WTC11 (cell line): ENCODE measurements around the gene TSPAN9. TPM values are rescaled to one million over a fixed set of nuclear protein-coding genes. Genes with fewer than 3 reads are reported as not detected.

ENCODE experiments used
- ATAC-seq: fragments of 200-7000 bp; cut with Tn5 transposase; 2 replicates; pipeline ENCODE4 v1.10.0; 2021; ENCODE audit warnings: mild to moderate bottlenecking, moderate library complexity
- CTCF ChIA-PET: fragments of 300-600 bp; sonication (Branson Sonifier 250); formaldehyde crosslinking; loops from one replicate; lab custom pipeline; 2021; ENCODE audit warnings: antibody characterized with exemption; lab: Charles Lee
- POLR2A ChIA-PET: fragments of 350-600 bp; sonication (Branson Sonifier 250); formaldehyde crosslinking; loops from one replicate; lab custom pipeline; 2021; ENCODE audit warnings: antibody characterized with exemption; lab: Charles Lee
- DNase-seq: peaks from one replicate; pipeline ENCODE4 v3.0.0; 2021; ENCODE audit warnings: low spot score
- H3K27ac Mint-ChIP-seq: 2 replicates; pipeline ENCODE4 v1.8.0; 2021; ENCODE audit warnings: mixed read lengths
- H3K27me3 Mint-ChIP-seq: 2 replicates; pipeline ENCODE4 v1.8.0; 2021; ENCODE audit warnings: low read depth, mild to moderate bottlenecking, moderate library complexity, mixed read lengths
- H3K36me3 Mint-ChIP-seq: 2 replicates; pipeline ENCODE4 v1.8.0; 2021; ENCODE audit warnings: mixed read lengths
- H3K4me1 Mint-ChIP-seq: 2 replicates; pipeline ENCODE4 v1.8.0; 2022; ENCODE audit warnings: mixed read lengths
- H3K4me3 Mint-ChIP-seq: 2 replicates; pipeline ENCODE4 v1.8.0; 2021; ENCODE audit warnings: mild to moderate bottlenecking, moderate library complexity, mixed read lengths
- H3K9me3 Mint-ChIP-seq: 2 replicates; pipeline ENCODE4 v1.8.0; 2021; ENCODE audit warnings: mixed read lengths
- KAT7 ChIP-seq: sonication (generic); formaldehyde crosslinking; IDR thresholded peaks from 2 replicates; pipeline ENCODE4 v1.8.1; 2023; ENCODE audit warnings: missing genetic modification reagents, mild to moderate bottlenecking, borderline replicate concordance
- NFE2L1 ChIP-seq: sonication (generic); formaldehyde crosslinking; IDR thresholded peaks from 2 replicates; pipeline ENCODE4 v1.8.1; 2023; ENCODE audit warnings: missing genetic modification reagents
- NR3C1 ChIP-seq: sonication (generic); formaldehyde crosslinking; conservative IDR thresholded peaks from 2 replicates; pipeline ENCODE4 v1.8.1; 2023; ENCODE audit warnings: low read depth, mild to moderate bottlenecking, missing genetic modification reagents
- RORB ChIP-seq: fragments of 250-450 bp; sonication (Bioruptor Pico); IDR thresholded peaks from 2 replicates; pipeline ENCODE4 v1.9.0; 2021; ENCODE audit warnings: mild to moderate bottlenecking
- SMAD4 ChIP-seq: sonication (generic); formaldehyde crosslinking; IDR thresholded peaks from 2 replicates; pipeline ENCODE4 v1.8.0; 2022; ENCODE audit warnings: mild to moderate bottlenecking, missing genetic modification reagents
- SOX15 ChIP-seq: fragments of 250-450 bp; sonication (Bioruptor Pico); IDR thresholded peaks from 2 replicates; pipeline ENCODE4 v1.9.0; 2021; ENCODE audit warnings: mild to moderate bottlenecking
- ZNF232 ChIP-seq: sonication (generic); formaldehyde crosslinking; IDR thresholded peaks from 2 replicates; pipeline ENCODE4 v1.8.0; 2022; ENCODE audit warnings: mild to moderate bottlenecking, missing genetic modification reagents
- ZNF396 ChIP-seq: fragments of 250-450 bp; sonication (Bioruptor Pico); IDR thresholded peaks from 2 replicates; pipeline ENCODE4 v1.8.0; 2021; ENCODE audit warnings: mild to moderate bottlenecking, moderate library complexity, borderline replicate concordance
- total RNA-seq: library from RNA; stranded (reverse); gene quantifications from 3 replicates; pipeline ENCODE4 v1.2.3, GENCODE V29; 2021
- TF ChIP-seq, protein P1 (sequence below): sonication (generic); formaldehyde crosslinking; IDR thresholded peaks from 2 replicates; pipeline ENCODE4 v1.8.1; 2022; ENCODE audit warnings: low read depth, missing genetic modification reagents, borderline replicate concordance
- TF ChIP-seq, protein P2 (sequence below): sonication (generic); formaldehyde crosslinking; IDR thresholded peaks from 2 replicates; pipeline ENCODE4 v1.8.1; 2023; ENCODE audit warnings: mild to moderate bottlenecking, moderate library complexity, missing genetic modification reagents
- TF ChIP-seq, protein P3 (sequence below): sonication (generic); formaldehyde crosslinking; IDR thresholded peaks from 2 replicates; pipeline ENCODE4 v1.8.1; 2023; ENCODE audit warnings: mild to moderate bottlenecking, missing genetic modification reagents
- TF ChIP-seq, protein P4 (sequence below): sonication (generic); formaldehyde crosslinking; conservative IDR thresholded peaks from 2 replicates; pipeline ENCODE4 v1.8.1; 2022; ENCODE audit warnings: mild to moderate bottlenecking, missing genetic modification reagents
- TF ChIP-seq, protein P5 (sequence below): sonication (generic); formaldehyde crosslinking; IDR thresholded peaks from 2 replicates; pipeline ENCODE4 v1.8.0; 2022; ENCODE audit warnings: mild to moderate bottlenecking, missing genetic modification reagents
- TF ChIP-seq, protein P6 (sequence below): sonication (generic); formaldehyde crosslinking; IDR thresholded peaks from 2 replicates; pipeline ENCODE4 v1.8.0; 2022; ENCODE audit warnings: mild to moderate bottlenecking, missing genetic modification reagents
- TF ChIP-seq, protein P7 (sequence below): sonication (generic); formaldehyde crosslinking; conservative IDR thresholded peaks from 2 replicates; pipeline ENCODE4 v1.8.1; 2023; ENCODE audit warnings: mild to moderate bottlenecking, low read depth, missing genetic modification reagents, moderate library complexity
- TF ChIP-seq, protein P8 (sequence below): sonication (generic); formaldehyde crosslinking; IDR thresholded peaks from 2 replicates; pipeline ENCODE4 v1.8.0; 2022; ENCODE audit warnings: missing genetic modification reagents
- TF ChIP-seq, protein P9 (sequence below): sonication (generic); formaldehyde crosslinking; IDR thresholded peaks from 2 replicates; pipeline ENCODE4 v1.8.0; 2023; ENCODE audit warnings: mild to moderate bottlenecking, missing genetic modification reagents

Gene TSPAN9
- total RNA-seq, 1 experiment from 2014 or later, result 27.6 TPM

DNA sequence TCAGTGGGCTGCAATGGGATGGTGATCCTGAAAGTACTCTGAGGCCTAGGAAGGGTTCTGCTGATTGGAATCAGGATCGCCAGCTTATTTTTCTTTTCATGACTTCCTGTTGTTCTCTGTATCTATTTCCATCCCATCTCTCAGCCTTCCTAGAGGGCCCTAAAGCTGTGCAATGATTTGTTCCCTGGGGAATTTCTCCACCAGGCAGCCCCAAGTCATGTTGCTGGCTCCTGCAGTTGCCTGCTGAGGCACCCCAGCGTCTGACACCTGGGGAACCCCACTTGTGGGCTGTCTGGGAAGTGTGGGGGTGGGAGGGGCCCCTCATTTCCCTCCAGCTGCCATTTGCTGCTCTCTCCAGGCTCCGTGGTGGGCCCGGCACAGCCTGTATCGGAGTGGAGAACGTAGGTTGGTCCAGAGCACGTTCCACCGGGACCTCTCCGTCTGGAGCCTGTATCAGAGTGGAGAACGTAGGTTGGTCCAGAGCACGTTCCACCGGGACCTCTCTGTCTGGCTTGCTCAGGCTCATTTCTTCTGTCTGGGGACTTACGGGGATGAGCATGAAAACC is 138.3 kb downstream of the TSPAN9 start (continued):
- TF ChIP-seq, protein P1, sequence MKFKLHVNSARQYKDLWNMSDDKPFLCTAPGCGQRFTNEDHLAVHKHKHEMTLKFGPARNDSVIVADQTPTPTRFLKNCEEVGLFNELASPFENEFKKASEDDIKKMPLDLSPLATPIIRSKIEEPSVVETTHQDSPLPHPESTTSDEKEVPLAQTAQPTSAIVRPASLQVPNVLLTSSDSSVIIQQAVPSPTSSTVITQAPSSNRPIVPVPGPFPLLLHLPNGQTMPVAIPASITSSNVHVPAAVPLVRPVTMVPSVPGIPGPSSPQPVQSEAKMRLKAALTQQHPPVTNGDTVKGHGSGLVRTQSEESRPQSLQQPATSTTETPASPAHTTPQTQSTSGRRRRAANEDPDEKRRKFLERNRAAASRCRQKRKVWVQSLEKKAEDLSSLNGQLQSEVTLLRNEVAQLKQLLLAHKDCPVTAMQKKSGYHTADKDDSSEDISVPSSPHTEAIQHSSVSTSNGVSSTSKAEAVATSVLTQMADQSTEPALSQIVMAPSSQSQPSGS (CRISPR knock-in tag), result no peak
- no peak for TF ChIP-seq NFE2L1
- TF ChIP-seq, protein P2, sequence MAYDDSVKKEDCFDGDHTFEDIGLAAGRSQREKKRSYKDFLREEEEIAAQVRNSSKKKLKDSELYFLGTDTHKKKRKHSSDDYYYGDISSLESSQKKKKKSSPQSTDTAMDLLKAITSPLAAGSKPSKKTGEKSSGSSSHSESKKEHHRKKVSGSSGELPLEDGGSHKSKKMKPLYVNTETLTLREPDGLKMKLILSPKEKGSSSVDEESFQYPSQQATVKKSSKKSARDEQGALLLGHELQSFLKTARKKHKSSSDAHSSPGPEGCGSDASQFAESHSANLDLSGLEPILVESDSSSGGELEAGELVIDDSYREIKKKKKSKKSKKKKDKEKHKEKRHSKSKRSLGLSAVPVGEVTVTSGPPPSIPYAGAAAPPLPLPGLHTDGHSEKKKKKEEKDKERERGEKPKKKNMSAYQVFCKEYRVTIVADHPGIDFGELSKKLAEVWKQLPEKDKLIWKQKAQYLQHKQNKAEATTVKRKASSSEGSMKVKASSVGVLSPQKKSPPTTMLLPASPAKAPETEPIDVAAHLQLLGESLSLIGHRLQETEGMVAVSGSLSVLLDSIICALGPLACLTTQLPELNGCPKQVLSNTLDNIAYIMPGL (CRISPR knock-in tag), result no peak
- no peak for TF ChIP-seq RORB
- no peak for TF ChIP-seq SOX15

DNA sequence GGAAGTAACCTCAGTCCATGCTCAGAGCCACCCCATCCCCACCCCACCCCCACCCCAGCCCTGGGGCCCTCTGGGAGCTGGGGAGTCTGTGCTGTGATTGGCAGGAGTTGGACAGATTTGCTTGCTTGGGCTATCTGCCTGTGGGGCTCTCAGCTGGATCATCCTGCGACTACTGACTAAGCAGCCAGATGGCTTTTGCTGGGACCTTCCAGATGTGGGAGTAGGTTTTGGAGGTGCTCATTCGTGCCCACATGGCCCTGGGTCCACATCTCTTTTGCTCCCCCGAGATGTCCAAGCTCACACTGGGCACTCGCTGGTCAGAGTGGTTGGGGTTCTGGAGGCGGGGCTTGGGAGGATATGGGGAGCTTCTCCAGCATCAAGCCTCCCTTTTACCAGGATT is 138.9 kb downstream of the TSPAN9 start:
- no peaks in the 10 kb centered on the region for H3K36me3 Mint-ChIP-seq
- ATAC-seq (no peak), DNase-seq (no peak)
- H3K4me1 Mint-ChIP-seq, result peaks cover 31% of the 10 kb centered on the region
- H3K4me3 Mint-ChIP-seq, result no peak overlapping the region
- ChIA-PET CTCF (interaction anchor here (2.0 to 4.3 kb wide), 2 partner anchors 13 to 59 kb away, joined by 5 to 26 read pairs; no protein-coding TSS in a partner anchor), POLR2A (no interaction called here)
- H3K9me3 Mint-ChIP-seq, result no peaks in the 10 kb centered on the region
- H3K27ac Mint-ChIP-seq, result no peak overlapping the region
- no peaks in the 10 kb centered on the region; the same call in 1 of the 2 replicates for H3K27me3 Mint-ChIP-seq
- no peak for TF ChIP-seq ZNF232 (CRISPR knock-in tag)
- no peak for TF ChIP-seq NR3C1 (CRISPR knock-in tag)
- TF ChIP-seq, protein P3, sequence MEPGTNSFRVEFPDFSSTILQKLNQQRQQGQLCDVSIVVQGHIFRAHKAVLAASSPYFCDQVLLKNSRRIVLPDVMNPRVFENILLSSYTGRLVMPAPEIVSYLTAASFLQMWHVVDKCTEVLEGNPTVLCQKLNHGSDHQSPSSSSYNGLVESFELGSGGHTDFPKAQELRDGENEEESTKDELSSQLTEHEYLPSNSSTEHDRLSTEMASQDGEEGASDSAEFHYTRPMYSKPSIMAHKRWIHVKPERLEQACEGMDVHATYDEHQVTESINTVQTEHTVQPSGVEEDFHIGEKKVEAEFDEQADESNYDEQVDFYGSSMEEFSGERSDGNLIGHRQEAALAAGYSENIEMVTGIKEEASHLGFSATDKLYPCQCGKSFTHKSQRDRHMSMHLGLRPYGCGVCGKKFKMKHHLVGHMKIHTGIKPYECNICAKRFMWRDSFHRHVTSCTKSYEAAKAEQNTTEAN, result no peak
- TF ChIP-seq KAT7, result no peak
- no peak for TF ChIP-seq NFE2L1
- TF ChIP-seq, protein P4, sequence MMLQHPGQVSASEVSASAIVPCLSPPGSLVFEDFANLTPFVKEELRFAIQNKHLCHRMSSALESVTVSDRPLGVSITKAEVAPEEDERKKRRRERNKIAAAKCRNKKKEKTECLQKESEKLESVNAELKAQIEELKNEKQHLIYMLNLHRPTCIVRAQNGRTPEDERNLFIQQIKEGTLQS (CRISPR knock-in tag), result no peak
- TF ChIP-seq, protein P5, sequence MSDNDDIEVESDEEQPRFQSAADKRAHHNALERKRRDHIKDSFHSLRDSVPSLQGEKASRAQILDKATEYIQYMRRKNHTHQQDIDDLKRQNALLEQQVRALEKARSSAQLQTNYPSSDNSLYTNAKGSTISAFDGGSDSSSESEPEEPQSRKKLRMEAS, result no peak
- TF ChIP-seq SMAD4 (CRISPR knock-in tag), result no peak
- TF ChIP-seq, protein P6, sequence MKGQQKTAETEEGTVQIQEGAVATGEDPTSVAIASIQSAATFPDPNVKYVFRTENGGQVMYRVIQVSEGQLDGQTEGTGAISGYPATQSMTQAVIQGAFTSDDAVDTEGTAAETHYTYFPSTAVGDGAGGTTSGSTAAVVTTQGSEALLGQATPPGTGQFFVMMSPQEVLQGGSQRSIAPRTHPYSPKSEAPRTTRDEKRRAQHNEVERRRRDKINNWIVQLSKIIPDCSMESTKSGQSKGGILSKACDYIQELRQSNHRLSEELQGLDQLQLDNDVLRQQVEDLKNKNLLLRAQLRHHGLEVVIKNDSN (CRISPR knock-in tag), result no peak
- TF ChIP-seq, protein P7, sequence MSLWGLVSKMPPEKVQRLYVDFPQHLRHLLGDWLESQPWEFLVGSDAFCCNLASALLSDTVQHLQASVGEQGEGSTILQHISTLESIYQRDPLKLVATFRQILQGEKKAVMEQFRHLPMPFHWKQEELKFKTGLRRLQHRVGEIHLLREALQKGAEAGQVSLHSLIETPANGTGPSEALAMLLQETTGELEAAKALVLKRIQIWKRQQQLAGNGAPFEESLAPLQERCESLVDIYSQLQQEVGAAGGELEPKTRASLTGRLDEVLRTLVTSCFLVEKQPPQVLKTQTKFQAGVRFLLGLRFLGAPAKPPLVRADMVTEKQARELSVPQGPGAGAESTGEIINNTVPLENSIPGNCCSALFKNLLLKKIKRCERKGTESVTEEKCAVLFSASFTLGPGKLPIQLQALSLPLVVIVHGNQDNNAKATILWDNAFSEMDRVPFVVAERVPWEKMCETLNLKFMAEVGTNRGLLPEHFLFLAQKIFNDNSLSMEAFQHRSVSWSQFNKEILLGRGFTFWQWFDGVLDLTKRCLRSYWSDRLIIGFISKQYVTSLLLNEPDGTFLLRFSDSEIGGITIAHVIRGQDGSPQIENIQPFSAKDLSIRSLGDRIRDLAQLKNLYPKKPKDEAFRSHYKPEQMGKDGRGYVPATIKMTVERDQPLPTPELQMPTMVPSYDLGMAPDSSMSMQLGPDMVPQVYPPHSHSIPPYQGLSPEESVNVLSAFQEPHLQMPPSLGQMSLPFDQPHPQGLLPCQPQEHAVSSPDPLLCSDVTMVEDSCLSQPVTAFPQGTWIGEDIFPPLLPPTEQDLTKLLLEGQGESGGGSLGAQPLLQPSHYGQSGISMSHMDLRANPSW (CRISPR knock-in tag), result no peak
- TF ChIP-seq, protein P8, sequence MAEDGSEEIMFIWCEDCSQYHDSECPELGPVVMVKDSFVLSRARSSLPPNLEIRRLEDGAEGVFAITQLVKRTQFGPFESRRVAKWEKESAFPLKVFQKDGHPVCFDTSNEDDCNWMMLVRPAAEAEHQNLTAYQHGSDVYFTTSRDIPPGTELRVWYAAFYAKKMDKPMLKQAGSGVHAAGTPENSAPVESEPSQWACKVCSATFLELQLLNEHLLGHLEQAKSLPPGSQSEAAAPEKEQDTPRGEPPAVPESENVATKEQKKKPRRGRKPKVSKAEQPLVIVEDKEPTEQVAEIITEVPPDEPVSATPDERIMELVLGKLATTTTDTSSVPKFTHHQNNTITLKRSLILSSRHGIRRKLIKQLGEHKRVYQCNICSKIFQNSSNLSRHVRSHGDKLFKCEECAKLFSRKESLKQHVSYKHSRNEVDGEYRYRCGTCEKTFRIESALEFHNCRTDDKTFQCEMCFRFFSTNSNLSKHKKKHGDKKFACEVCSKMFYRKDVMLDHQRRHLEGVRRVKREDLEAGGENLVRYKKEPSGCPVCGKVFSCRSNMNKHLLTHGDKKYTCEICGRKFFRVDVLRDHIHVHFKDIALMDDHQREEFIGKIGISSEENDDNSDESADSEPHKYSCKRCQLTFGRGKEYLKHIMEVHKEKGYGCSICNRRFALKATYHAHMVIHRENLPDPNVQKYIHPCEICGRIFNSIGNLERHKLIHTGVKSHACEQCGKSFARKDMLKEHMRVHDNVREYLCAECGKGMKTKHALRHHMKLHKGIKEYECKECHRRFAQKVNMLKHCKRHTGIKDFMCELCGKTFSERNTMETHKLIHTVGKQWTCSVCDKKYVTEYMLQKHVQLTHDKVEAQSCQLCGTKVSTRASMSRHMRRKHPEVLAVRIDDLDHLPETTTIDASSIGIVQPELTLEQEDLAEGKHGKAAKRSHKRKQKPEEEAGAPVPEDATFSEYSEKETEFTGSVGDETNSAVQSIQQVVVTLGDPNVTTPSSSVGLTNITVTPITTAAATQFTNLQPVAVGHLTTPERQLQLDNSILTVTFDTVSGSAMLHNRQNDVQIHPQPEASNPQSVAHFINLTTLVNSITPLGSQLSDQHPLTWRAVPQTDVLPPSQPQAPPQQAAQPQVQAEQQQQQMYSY (CRISPR knock-in tag), result no peak
- TF ChIP-seq, protein P9, sequence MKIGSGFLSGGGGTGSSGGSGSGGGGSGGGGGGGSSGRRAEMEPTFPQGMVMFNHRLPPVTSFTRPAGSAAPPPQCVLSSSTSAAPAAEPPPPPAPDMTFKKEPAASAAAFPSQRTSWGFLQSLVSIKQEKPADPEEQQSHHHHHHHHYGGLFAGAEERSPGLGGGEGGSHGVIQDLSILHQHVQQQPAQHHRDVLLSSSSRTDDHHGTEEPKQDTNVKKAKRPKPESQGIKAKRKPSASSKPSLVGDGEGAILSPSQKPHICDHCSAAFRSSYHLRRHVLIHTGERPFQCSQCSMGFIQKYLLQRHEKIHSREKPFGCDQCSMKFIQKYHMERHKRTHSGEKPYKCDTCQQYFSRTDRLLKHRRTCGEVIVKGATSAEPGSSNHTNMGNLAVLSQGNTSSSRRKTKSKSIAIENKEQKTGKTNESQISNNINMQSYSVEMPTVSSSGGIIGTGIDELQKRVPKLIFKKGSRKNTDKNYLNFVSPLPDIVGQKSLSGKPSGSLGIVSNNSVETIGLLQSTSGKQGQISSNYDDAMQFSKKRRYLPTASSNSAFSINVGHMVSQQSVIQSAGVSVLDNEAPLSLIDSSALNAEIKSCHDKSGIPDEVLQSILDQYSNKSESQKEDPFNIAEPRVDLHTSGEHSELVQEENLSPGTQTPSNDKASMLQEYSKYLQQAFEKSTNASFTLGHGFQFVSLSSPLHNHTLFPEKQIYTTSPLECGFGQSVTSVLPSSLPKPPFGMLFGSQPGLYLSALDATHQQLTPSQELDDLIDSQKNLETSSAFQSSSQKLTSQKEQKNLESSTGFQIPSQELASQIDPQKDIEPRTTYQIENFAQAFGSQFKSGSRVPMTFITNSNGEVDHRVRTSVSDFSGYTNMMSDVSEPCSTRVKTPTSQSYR (CRISPR knock-in tag), result no peak
- no peak for TF ChIP-seq ZNF396 (CRISPR knock-in tag)
